Endothelial cell of umbilical vein (primary cell): ENCODE results near the gene DNAJC18. TPM values are rescaled to one million over a fixed set of nuclear protein-coding genes. Genes with fewer than 3 reads are reported as not detected.

ENCODE experiments used
- BruUV-seq: library from RNA; stranded (reverse); fragments of 400-500 nt; replicated peaks from 2 replicates; lab custom pipeline; 2021; lab: Mats Ljungman, UMichigan
- CTCF ChIA-PET: fragments of 300-600, 350-600 bp; sonication (Branson Sonifier 250); formaldehyde crosslinking; loops from one replicate; lab custom pipeline; 2021; ENCODE audit warnings: antibody characterized with exemption, inconsistent platforms; lab: Charles Lee
- POLR2A ChIA-PET: fragments of 300-600, 350-600 bp; sonication (Branson Sonifier 250); formaldehyde crosslinking; loops from one replicate; lab custom pipeline; 2021; ENCODE audit warnings: antibody characterized with exemption, inconsistent platforms; lab: Charles Lee
- DNase-seq: peaks from one replicate; pipeline ENCODE4 v3.0.0-alpha.2; 2011; ENCODE audit warnings: low read depth, low spot score
- FAIRE-seq: peaks from 2 replicates; lab custom pipeline; 2011; peaks lifted over from hg19 to GRCh38; lab: Jason Lieb, UNC
- H2AFZ ChIP-seq: 2 replicates; pipeline ENCODE4 v1.6.0; 2012; ENCODE audit warnings: low read depth, low read length, control low read depth, inconsistent platforms
- H3K27ac ChIP-seq: 2 replicates; pipeline ENCODE4 v1.5.1; 2011; ENCODE audit warnings: low read depth, mild to moderate bottlenecking, control low read depth, low read length, moderate library complexity; ENCODE audit not compliant: insufficient read depth
- H3K27me3 ChIP-seq, 2 experiments: 2 replicates each; pipeline versions ENCODE4 v1.6.0 to v1.6.1; 2011; ENCODE audit warnings: low read length in 2 of 2, mixed read lengths in 1 of 2; ENCODE audit not compliant: control insufficient read depth in 2 of 2, insufficient read depth in 2 of 2
- H3K36me3 ChIP-seq, 2 experiments: 2 replicates in 1 of 2; 3 replicates in 1 of 2; pipeline ENCODE4 v1.5.1; 2011; ENCODE audit warnings: low read length in 2 of 2, mild to moderate bottlenecking in 1 of 2, moderate library complexity in 1 of 2; ENCODE audit not compliant: control insufficient read depth in 2 of 2, insufficient read depth in 2 of 2; ENCODE audit errors: extremely low read depth in 1 of 2
- H3K4me1 ChIP-seq: 3 replicates; pipeline ENCODE4 v1.5.1; 2011; ENCODE audit warnings: mild to moderate bottlenecking, low read length; ENCODE audit not compliant: control insufficient read depth, insufficient read depth; ENCODE audit errors: extremely low read depth
- H3K4me2 ChIP-seq: 2 replicates; pipeline ENCODE4 v1.6.1; 2011; ENCODE audit warnings: low read length, control low read depth, mixed read lengths; ENCODE audit not compliant: insufficient read depth
- H3K4me3 ChIP-seq, 3 experiments: fragments of 200-600 bp in 1 of 3; sonication (generic), shearing (Covaris generic) in 1 of 3; replicated peaks in 1 of 3; 2 replicates each; pipeline ENCODE4 v1.5.1; 2011 to 2016; ENCODE audit warnings: control low read depth in 3 of 3, low read length in 3 of 3, mild to moderate bottlenecking in 2 of 3, inconsistent platforms in 1 of 3, low read depth in 1 of 3, moderate library complexity in 1 of 3; ENCODE audit not compliant: insufficient read depth in 1 of 3
- H3K79me2 ChIP-seq: 2 replicates; pipeline ENCODE4 v1.6.0; 2012; ENCODE audit warnings: low read length, inconsistent platforms; ENCODE audit not compliant: control insufficient read depth, insufficient read depth
- H3K9ac ChIP-seq: replicated peaks from 2 replicates; pipeline ENCODE3; 2011; ENCODE audit warnings: low read length, control low read depth; ENCODE audit not compliant: insufficient read depth; ENCODE audit errors: extremely low read depth
- H3K9me1 ChIP-seq: replicated peaks from 3 replicates; pipeline ENCODE4 v1.6.0; 2011; ENCODE audit warnings: mild to moderate bottlenecking, low read length; ENCODE audit not compliant: control insufficient read depth, insufficient read depth; ENCODE audit errors: extremely low read depth
- H3K9me3 ChIP-seq: replicated peaks from 2 replicates; pipeline ENCODE4 v1.5.1; 2012; ENCODE audit warnings: low read length, inconsistent platforms; ENCODE audit not compliant: control insufficient read depth, insufficient read depth
- H4K20me1 ChIP-seq: replicated peaks from 2 replicates; pipeline ENCODE3; 2011; ENCODE audit warnings: mild to moderate bottlenecking, low read length; ENCODE audit not compliant: control insufficient read depth, insufficient read depth; ENCODE audit errors: extremely low read depth
- CTCF ChIP-seq, 2 donors: IDR thresholded peaks; 1 replicate in 1 of 2; 2 replicates in 1 of 2; pipeline ENCODE4 v1.5.1; 2011; ENCODE audit warnings: low read length in 2 of 2, mild to moderate bottlenecking in 2 of 2, moderate library complexity in 2 of 2, control low read depth in 1 of 2, inconsistent platforms in 1 of 2, low read depth in 1 of 2; ENCODE audit not compliant: insufficient read depth in 1 of 2; ENCODE audit errors: extremely low read depth in 1 of 2
- EZH2 ChIP-seq: IDR thresholded peaks from 2 replicates; pipeline ENCODE4 v1.6.1; 2012; ENCODE audit warnings: borderline replicate concordance, low read depth, mild to moderate bottlenecking, moderate library complexity, low read length, inconsistent platforms; ENCODE audit not compliant: severe bottlenecking
- FOS ChIP-seq: IDR thresholded peaks from 2 replicates; pipeline ENCODE4 v1.6.1; 2011; ENCODE audit warnings: mild to moderate bottlenecking, low read length, moderate library complexity, borderline replicate concordance; ENCODE audit not compliant: insufficient read depth
- GATA2 ChIP-seq: IDR thresholded peaks from 2 replicates; pipeline ENCODE4 v1.7.0; 2011; ENCODE audit warnings: low read depth, mild to moderate bottlenecking, moderate library complexity, mixed read lengths, low read length; ENCODE audit not compliant: insufficient read length, insufficient read depth
- JUN ChIP-seq: IDR thresholded peaks from 2 replicates; pipeline ENCODE4 v1.6.1; 2011; ENCODE audit warnings: borderline replicate concordance, low read depth; ENCODE audit not compliant: insufficient read length, insufficient read depth
- MYC ChIP-seq: IDR thresholded peaks from one replicate; pipeline ENCODE4 v1.6.1; 2011; ENCODE audit warnings: mild to moderate bottlenecking, low read depth, low read length
- POLR2A ChIP-seq: IDR thresholded peaks from 2 replicates; pipeline ENCODE4 v1.6.1; 2012; ENCODE audit warnings: low read depth, mild to moderate bottlenecking, control low read depth, low read length
- POLR2AphosphoS5 ChIP-seq: IDR thresholded peaks from 2 replicates; pipeline ENCODE4 v1.6.1; 2012; ENCODE audit warnings: low read depth, mild to moderate bottlenecking, control low read depth, low read length, moderate library complexity; ENCODE audit not compliant: insufficient read depth
- dilution Hi-C: fragments of 300-500 bp; cut with MboI; formaldehyde crosslinking; loops from one replicate; pipeline ENCODE4 v1.15.0; 2019; ENCODE audit warnings: low sequenced_read_pairs; ENCODE audit not compliant: extremely low pct_ligation_motif_present
- intact Hi-C: fragments of 100-400 bp; cut with micrococcal nuclease; formaldehyde crosslinking; loops from one replicate; pipeline ENCODE4 v1.10.0; 2022
- polyA plus RNA-seq, 4 experiments: library from polyadenylated mRNA; depleted of rRNA in 3 of 4; stranded (reverse) in 3 of 4; unstranded in 1 of 4; fragments of >200 nt; gene quantifications; 2 replicates each; pipeline versions ENCODE4 v1.2.1 to v1.2.3, GENCODE V29; 2011 to 2012; ENCODE audit warnings: missing spikeins in 1 of 4
- total RNA-seq: library from RNA; stranded (reverse); gene quantifications from 2 replicates; pipeline ENCODE4 v1.2.3, GENCODE V29; 2021
- TF ChIP-seq, protein P1 (sequence below): IDR thresholded peaks from 2 replicates; pipeline ENCODE4 v1.6.1; 2011; ENCODE audit not compliant: insufficient read depth, insufficient read length

DNAJC18 gene
- total and polyA plus RNA-seq, 2 donors (not counting 3 experiments of a cell fraction or from before 2014, with no cell fraction given) = 23.2 to 52.6 TPM

DNA sequence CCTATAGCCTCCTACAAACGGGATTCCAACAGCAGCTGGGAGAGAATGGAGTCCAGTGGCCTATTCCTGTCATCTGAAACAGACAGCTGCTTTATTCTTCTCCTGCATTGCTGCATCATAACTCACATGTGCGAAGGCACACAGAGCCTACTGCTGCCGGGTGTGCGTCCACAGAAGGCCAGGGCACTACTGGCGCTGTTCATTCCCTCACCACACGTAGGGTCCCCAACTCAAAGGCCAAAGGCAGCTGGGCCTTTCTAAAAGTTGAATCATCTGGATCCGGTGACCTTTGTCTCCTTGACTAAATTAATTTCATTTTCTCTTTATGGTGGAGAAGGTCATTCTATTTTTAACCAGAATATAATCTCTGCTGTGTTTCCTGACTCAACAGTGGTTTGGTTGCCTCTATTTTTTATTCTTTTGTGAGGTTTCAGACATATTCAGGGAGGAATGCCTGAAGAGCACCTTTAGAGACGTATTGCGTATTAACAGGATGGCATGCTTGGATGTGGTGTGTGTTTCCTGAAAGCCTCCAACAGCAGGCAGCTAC lies 24.7 kb downstream of the DNAJC18 start:
- ChIA-PET POLR2A (no interaction called here), CTCF (interaction anchor here (1.1 to 1.7 kb wide), 2 partner anchors 8 kb away, joined by 3 to 4 read pairs; no protein-coding TSS in a partner anchor)
- TF ChIP-seq, protein P1, sequence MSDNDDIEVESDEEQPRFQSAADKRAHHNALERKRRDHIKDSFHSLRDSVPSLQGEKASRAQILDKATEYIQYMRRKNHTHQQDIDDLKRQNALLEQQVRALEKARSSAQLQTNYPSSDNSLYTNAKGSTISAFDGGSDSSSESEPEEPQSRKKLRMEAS = no peak
- no peak for TF ChIP-seq FOS
- TF ChIP-seq GATA2 = no peak
- TF ChIP-seq MYC = no peak
- TF ChIP-seq JUN = no peak
- no peak for TF ChIP-seq EZH2
- TF ChIP-seq POLR2AphosphoS5 = no peak
- TF ChIP-seq POLR2A = no peak
- no peak for TF ChIP-seq CTCF (IDR thresholded peaks at IDR 0.05; ENCODE audit: extremely low read depth in 1 of 2, insufficient read depth in 1 of 2, low read depth in 1 of 2, low read length in 2 of 2)
- H3K27ac ChIP-seq = no peak overlapping the region
- H4K20me1 ChIP-seq = no peaks in the 10 kb centered on the region
- BruUV-seq = no TSS peak
- H3K4me1 ChIP-seq = peaks cover 21% of the 10 kb centered on the region
- dilution Hi-C loops = loop anchor here (10.0 kb wide), 1 partner anchor 110 kb away; no protein-coding TSS in a partner anchor
- H3K36me3 ChIP-seq = peaks cover 5 to 10% of the 10 kb centered on the region in 2 experiments
- H3K27me3 ChIP-seq = no peaks in the 10 kb centered on the region
- no peak overlapping the region for H3K9ac ChIP-seq
- intact Hi-C loops = no loop called here
- no peak overlapping the region for H3K4me2 ChIP-seq
- no peak overlapping the region for H2AFZ ChIP-seq
- no peaks in the 10 kb centered on the region for H3K79me2 ChIP-seq
- H3K9me3 ChIP-seq = no peaks in the 10 kb centered on the region
- H3K9me1 ChIP-seq = no peaks in the 10 kb centered on the region
- FAIRE-seq (no peak), DNase-seq (no peak)
- H3K4me3 ChIP-seq = no peak overlapping the region
